Neural progenitor cell (in vitro differentiated cells): Measurements from ENCODE around the gene PRDM15. TPM values are rescaled to one million over a fixed set of nuclear protein-coding genes. Genes with fewer than 3 reads are reported as not detected.

Experiments
- DNase-seq: peaks from one replicate; pipeline ENCODE4 v3.0.0-alpha.2; 2016; ENCODE audit warnings: low spot score
- H2AFZ ChIP-seq: fragments of 200-600 bp; sonication (generic); replicated peaks from 2 replicates; pipeline ENCODE4 v1.6.1; 2016; ENCODE audit warnings: antibody characterized with exemption
- H3F3A ChIP-seq: fragments of 200-600 bp; sonication (generic); 2 replicates; pipeline ENCODE4 v1.6.1; 2016; ENCODE audit warnings: antibody characterized with exemption, low read depth
- H3K27ac ChIP-seq: fragments of 200-600 bp; sonication (generic); 2 replicates; pipeline ENCODE4 v1.5.1; 2016; ENCODE audit warnings: mild to moderate bottlenecking
- H3K27me3 ChIP-seq: fragments of 200-600 bp; sonication (generic); 2 replicates; pipeline ENCODE4 v1.6.1; 2016; ENCODE audit warnings: mild to moderate bottlenecking, moderate library complexity
- H3K36me3 ChIP-seq: fragments of 200-600 bp; sonication (generic); 2 replicates; pipeline ENCODE4 v1.5.1; 2016
- H3K4me1 ChIP-seq: fragments of 200-600 bp; sonication (generic); 2 replicates; pipeline ENCODE4 v1.6.1; 2016; ENCODE audit warnings: mixed run types
- H3K4me2 ChIP-seq: fragments of 200-600 bp; sonication (generic); 2 replicates; pipeline ENCODE4 v1.6.1; 2016
- H3K4me3 ChIP-seq: fragments of 200-600 bp; sonication (generic); 2 replicates; pipeline ENCODE4 v1.5.1; 2016
- H3K79me2 ChIP-seq: fragments of 200-600 bp; sonication (generic); 2 replicates; pipeline ENCODE4 v1.6.1; 2016; ENCODE audit warnings: low read depth
- H3K9ac ChIP-seq: fragments of 200-600 bp; sonication (generic); 2 replicates; pipeline ENCODE4 v1.6.1; 2016
- H3K9me3 ChIP-seq: fragments of 200-600 bp; sonication (generic); 2 replicates; pipeline ENCODE4 v1.5.1; 2016; ENCODE audit warnings: low read depth
- H4K20me1 ChIP-seq: fragments of 200-600 bp; sonication (generic); 2 replicates; pipeline ENCODE4 v1.6.1; 2016; ENCODE audit warnings: low read depth
- H3K27ac Mint-ChIP-seq: 3 replicates; pipeline ENCODE4 v1.8.0; 2021; ENCODE audit warnings: mixed read lengths
- H3K27me3 Mint-ChIP-seq: 2 replicates; pipeline ENCODE4 v1.8.0; 2022; ENCODE audit warnings: low read depth, mild to moderate bottlenecking, inconsistent platforms, moderate library complexity, mixed read lengths; ENCODE audit not compliant: insufficient read depth
- H3K36me3 Mint-ChIP-seq: 3 replicates; pipeline ENCODE4 v1.8.0; 2021; ENCODE audit warnings: mixed read lengths
- H3K4me1 Mint-ChIP-seq: 3 replicates; pipeline ENCODE4 v1.8.0; 2021; ENCODE audit warnings: mixed read lengths
- H3K4me3 Mint-ChIP-seq: 3 replicates; pipeline ENCODE4 v1.8.0; 2021; ENCODE audit warnings: mild to moderate bottlenecking, moderate library complexity, mixed read lengths
- H3K9me3 Mint-ChIP-seq: 3 replicates; pipeline ENCODE4 v1.8.0; 2020; ENCODE audit warnings: mixed read lengths
- CTCF ChIP-seq: fragments of 200-600 bp; sonication (generic); IDR thresholded peaks from 2 replicates; pipeline ENCODE4 v1.5.1; 2017; ENCODE audit warnings: antibody characterized with exemption, mild to moderate bottlenecking
- EZH2 ChIP-seq: fragments of 200-600 bp; sonication (generic); IDR thresholded peaks from 2 replicates; pipeline ENCODE4 v1.6.1; 2017; ENCODE audit warnings: antibody characterized with exemption, mild to moderate bottlenecking, moderate library complexity
- EZH2phosphoT487 ChIP-seq: fragments of 200-600 bp; sonication (generic); IDR thresholded peaks from 2 replicates; pipeline ENCODE4 v1.6.1; 2017; ENCODE audit warnings: antibody characterized with exemption
- total RNA-seq: library from RNA; depleted of rRNA; stranded (reverse); fragments of >200 nt; gene quantifications from 2 replicates; pipeline ENCODE4 v1.2.3, GENCODE V29; 2015; ENCODE audit warnings: low replicate concordance

The PRDM15 gene
- total RNA-seq, 1 donor from 2014 or later, result 9.0 TPM

DNA sequence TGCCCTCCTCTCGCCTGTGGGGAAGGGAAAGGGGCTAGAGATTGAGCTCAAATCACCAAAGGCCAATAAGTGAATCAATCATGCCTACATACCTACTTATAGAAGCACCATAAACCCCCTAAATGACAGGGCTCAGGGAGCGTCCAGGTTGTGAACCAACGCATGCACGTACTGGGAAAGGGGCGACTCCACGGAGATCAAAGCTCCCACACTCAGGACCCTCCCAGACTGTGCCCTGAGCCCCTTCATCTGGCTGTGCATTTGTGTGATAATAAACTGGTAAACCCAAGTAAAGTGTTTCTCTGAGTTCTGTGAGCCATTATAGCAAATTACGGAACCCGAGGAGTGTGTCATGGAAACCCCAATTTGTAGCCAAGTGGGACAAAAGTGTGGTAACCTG lies 23.8 kb upstream of the PRDM15 start:
- Histone ChIP-seq H3K79me2 (no peaks in the 10 kb centered on the region), H3K36me3 (no peaks in the 10 kb centered on the region), H3F3A (no peaks in the 10 kb centered on the region), H3K9me3 (no peaks in the 10 kb centered on the region), H2AFZ (no peak overlapping the region), H3K4me3 (no peak overlapping the region), H3K27me3 (no peaks in the 10 kb centered on the region), H3K27ac (no peak overlapping the region), H3K9ac (no peak overlapping the region), H3K4me1 (peaks cover 15% of the 10 kb centered on the region), H3K4me2 (no peak overlapping the region), H4K20me1 (no peaks in the 10 kb centered on the region)
- peaks cover 15% of the 10 kb centered on the region for H3K4me1 Mint-ChIP-seq
- peaks cover 4% of the 10 kb centered on the region for H3K36me3 Mint-ChIP-seq
- no peak for TF ChIP-seq EZH2phosphoT487
- TF ChIP-seq CTCF, result no peak
- TF ChIP-seq EZH2, result no peak
- H3K27ac Mint-ChIP-seq, result no peak overlapping the region
- H3K4me3 Mint-ChIP-seq, result no peak overlapping the region
- DNase-seq, result no peak
- H3K9me3 Mint-ChIP-seq, result no peaks in the 10 kb centered on the region
- peaks cover 6% of the 10 kb centered on the region for H3K27me3 Mint-ChIP-seq

GRCh38 chr21:41901782-41902181 lies 22.6 kb upstream of the PRDM15 start:
- peaks cover 2% of the 10 kb centered on the region for H3F3A ChIP-seq
- Mint-ChIP-seq H3K27me3 (peaks cover 7% of the 10 kb centered on the region), H3K4me3 (no peak overlapping the region), H3K36me3 (peaks cover 4% of the 10 kb centered on the region), H3K27ac (no peak overlapping the region), H3K4me1 (peaks cover 25% of the 10 kb centered on the region), H3K9me3 (no peaks in the 10 kb centered on the region)
- H3K36me3 ChIP-seq, result no peaks in the 10 kb centered on the region
- peaks cover 27% of the 10 kb centered on the region for H3K4me1 ChIP-seq
- H2AFZ ChIP-seq, result no peak overlapping the region
- DNase-seq, result no peak
- H3K4me2 ChIP-seq, result no peak overlapping the region
- H3K27me3 ChIP-seq, result no peaks in the 10 kb centered on the region
- H3K9me3 ChIP-seq, result no peaks in the 10 kb centered on the region
- H4K20me1 ChIP-seq, result no peaks in the 10 kb centered on the region
- H3K79me2 ChIP-seq, result no peaks in the 10 kb centered on the region
- no peak overlapping the region for H3K4me3 ChIP-seq
- H3K27ac ChIP-seq, result no peak overlapping the region
- H3K9ac ChIP-seq, result no peak overlapping the region
- TF ChIP-seq EZH2 (no peak), EZH2phosphoT487 (no peak), CTCF (no peak)

DNA sequence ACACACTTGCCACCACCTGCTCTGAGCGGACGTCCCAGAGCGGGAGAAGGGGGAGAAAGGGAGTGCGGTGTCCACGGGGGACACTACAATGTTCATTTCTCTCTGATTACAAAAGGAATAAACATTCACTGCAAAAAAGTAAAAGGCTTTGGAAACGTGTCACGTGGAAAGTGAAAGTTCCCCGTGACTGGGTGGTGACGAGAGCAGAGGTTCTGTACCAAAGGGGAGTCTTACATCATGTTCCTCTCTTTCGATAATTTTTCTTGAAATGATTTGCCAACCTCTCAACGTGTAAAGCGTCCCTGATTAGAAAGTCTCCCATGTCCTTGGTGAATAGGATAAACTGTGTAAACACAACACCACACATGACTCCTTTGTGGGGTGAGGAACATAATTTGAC lies 22.0 kb upstream of the PRDM15 start:
- Histone ChIP-seq H3F3A (peaks cover 4% of the 10 kb centered on the region), H3K4me2 (no peak overlapping the region), H2AFZ (no peak overlapping the region), H3K27me3 (no peaks in the 10 kb centered on the region), H4K20me1 (no peaks in the 10 kb centered on the region), H3K79me2 (no peaks in the 10 kb centered on the region), H3K27ac (no peak overlapping the region), H3K9me3 (no peaks in the 10 kb centered on the region), H3K36me3 (no peaks in the 10 kb centered on the region), H3K4me3 (no peak overlapping the region), H3K9ac (no peak overlapping the region), H3K4me1 (peaks cover 32% of the 10 kb centered on the region)
- Mint-ChIP-seq H3K27me3 (peaks cover 7% of the 10 kb centered on the region), H3K9me3 (no peaks in the 10 kb centered on the region), H3K27ac (no peak overlapping the region), H3K4me3 (no peak overlapping the region), H3K36me3 (peaks cover 5% of the 10 kb centered on the region), H3K4me1 (peaks cover 26% of the 10 kb centered on the region)
- TF ChIP-seq EZH2phosphoT487 (no peak), CTCF (no peak), EZH2 (no peak)
- DNase-seq, result no peak
